ENCODE measurements around the gene PHPT1. TPM values are rescaled to one million over a fixed set of nuclear protein-coding genes. Genes with fewer than 3 reads are reported as not detected.
A peak's percentile ranks its signal among the peaks of the same experiment; 100 is the strongest.
"Not testable (repeated sequence)": the region's sequence is repeated elsewhere in the genome, so short reads cannot be mapped to it uniquely, and the experiment has no call there.

The PHPT1 gene
- total RNA-seq, 2 donors from 2014 or later: 129 to 167 TPM

DNA sequence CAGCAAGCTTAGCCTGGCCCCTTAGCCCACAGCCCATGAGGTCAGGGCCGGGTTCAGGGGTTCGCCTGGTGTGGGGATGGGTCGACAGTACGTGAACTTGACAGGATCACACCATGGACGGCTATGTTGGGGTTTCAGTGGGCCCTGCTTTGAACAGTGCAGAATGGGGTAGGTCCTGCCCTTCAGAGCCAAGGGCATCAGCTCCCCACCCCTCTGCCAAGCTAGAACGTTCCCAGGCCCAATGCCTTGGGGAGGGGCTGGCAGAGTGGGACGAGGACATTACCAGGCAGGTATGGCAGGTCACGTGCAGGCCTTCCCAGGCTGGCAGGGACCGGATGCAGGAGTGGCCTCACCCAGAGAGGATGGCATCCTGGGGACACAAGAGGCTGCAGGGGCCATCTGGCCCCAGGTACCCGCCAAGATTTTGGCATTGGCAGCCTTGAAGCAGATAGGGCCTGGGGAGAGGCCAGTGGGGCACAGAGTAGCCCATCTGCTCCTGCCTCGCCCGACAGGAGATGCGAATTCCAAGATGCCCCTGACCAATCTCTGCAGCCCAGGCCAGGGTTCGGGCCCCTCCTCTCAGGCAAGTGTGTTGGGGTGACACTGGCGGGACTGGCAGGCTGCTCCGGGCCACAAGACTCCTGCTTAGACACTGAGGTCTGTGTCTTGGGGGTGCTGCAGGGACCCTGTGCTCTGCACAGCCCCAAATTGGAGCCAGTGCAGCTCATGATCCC, 7.4 kb upstream of the PHPT1 start:
- not testable (repeated sequence) for H3K9me3 Mint-ChIP-seq; DNase-seq (ENCODE audit: low spot score in 2 of 2); H3K36me3 Mint-ChIP-seq; H3K27ac Mint-ChIP-seq; ATAC-seq

GRCh38 chr9:136842380-136842948, 6.7 kb upstream of the PHPT1 start, which contains the start of gene AJM1:
Gene AJM1, plus strand, starts transcription at chr9:136842478. Its CDS starts 1,937 bp downstream, at chr9:136844415.
- not testable (repeated sequence) for H3K9me3 Mint-ChIP-seq, H3K27ac Mint-ChIP-seq, H3K36me3 Mint-ChIP-seq
- ATAC-seq (peak; percentile 75 to 78), DNase-seq (ENCODE audit: low spot score in 2 of 2) (peak; percentile 77 to 83)

GRCh38 chr9:136843159-136843800, 5.9 kb upstream of the PHPT1 start:
- H3K9me3 Mint-ChIP-seq; DNase-seq (ENCODE audit: low spot score in 2 of 2); ATAC-seq; H3K27ac Mint-ChIP-seq: not testable (repeated sequence)
- H3K36me3 Mint-ChIP-seq: peaks cover 8 to 14% of the 10 kb centered on the region in 2 donors

GRCh38 chr9:136843801-136844740, 5.1 kb upstream of the PHPT1 start:
- not testable (repeated sequence) for H3K27ac Mint-ChIP-seq, H3K9me3 Mint-ChIP-seq
- ATAC-seq (peak; percentile 21 to 25), DNase-seq (ENCODE audit: low spot score in 2 of 2) (peak in 1 of 2 donors; percentile 78)
- H3K36me3 Mint-ChIP-seq: peaks cover 8 to 14% of the 10 kb centered on the region in 2 donors

GRCh38 chr9:136844761-136845464, 4.3 kb upstream of the PHPT1 start:
- no peak overlapping the region for H3K27ac Mint-ChIP-seq
- no peaks in the 10 kb centered on the region for H3K9me3 Mint-ChIP-seq
- DNase-seq (ENCODE audit: low spot score in 2 of 2): no peak
- H3K36me3 Mint-ChIP-seq: peaks cover 11% of the 10 kb centered on the region in 2 donors
- no peak for ATAC-seq

GRCh38 chr9:136845465-136846260, 3.5 kb upstream of the PHPT1 start:
- Mint-ChIP-seq H3K27ac (no peak overlapping the region), H3K36me3 (peaks cover 8 to 19% of the 10 kb centered on the region in 2 donors), H3K9me3 (no peaks in the 10 kb centered on the region)
- DNase-seq (ENCODE audit: low spot score in 2 of 2) (no peak), ATAC-seq (no peak)

- Mint-ChIP-seq H3K36me3 (peaks cover 8 to 23% of the 10 kb centered on the region in 2 donors), H3K27ac (no peak overlapping the region), H3K9me3 (no peaks in the 10 kb centered on the region)
- ATAC-seq: no peak
- DNase-seq (ENCODE audit: low spot score in 2 of 2): peak in 1 of 2 donors; percentile 45
Measured at GRCh38 chr9:136846376-136847087, 2.7 kb upstream of the PHPT1 start.

DNA sequence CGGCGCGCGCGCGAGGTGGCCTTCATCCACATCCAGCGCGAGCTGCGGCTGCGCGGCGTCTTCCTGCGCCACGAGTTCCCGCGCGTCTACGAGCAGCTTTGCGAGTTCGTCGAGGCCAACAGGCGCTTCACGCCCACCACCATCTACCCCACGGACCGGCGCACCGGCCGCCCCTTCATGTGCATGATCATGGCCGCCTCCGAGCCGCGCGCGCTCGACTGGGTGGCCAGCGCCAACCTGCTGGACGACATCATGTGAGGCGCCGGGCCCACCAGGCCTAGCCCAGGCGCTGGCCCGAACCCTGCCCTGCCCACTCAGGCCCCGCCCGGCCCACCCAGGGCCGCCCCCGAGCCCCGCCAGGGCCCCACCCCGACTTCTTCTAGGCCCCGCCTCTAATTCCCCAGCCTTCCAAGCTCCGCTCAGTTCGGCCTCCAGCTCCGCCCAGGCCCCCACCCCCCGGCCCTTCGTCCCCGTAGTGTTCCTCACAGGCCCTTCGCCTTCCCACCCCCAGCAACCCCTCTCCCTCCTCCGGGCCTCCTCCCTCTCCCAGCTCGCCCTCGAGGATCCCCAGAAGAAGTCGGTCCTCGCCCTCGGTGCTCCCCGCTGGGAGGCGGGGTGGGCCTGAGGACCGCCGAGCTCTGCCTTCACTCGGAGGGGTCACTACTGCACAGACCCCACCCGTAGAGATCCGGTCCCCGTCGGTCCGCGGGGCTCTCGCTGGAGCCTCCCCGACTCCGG, 2.0 kb upstream of the PHPT1 start:
- no peaks in the 10 kb centered on the region for H3K9me3 Mint-ChIP-seq
- H3K27ac Mint-ChIP-seq: peak overlapping the region; percentile 65 to 81
- ATAC-seq: peak in 1 of 2 donors; percentile 12
- peaks cover 8 to 23% of the 10 kb centered on the region in 2 donors for H3K36me3 Mint-ChIP-seq
- DNase-seq (ENCODE audit: low spot score in 2 of 2): no peak

GRCh38 chr9:136847826-136848392, 1.3 kb upstream of the PHPT1 start:
- ATAC-seq (peak; percentile 22 to 56), DNase-seq (ENCODE audit: low spot score in 2 of 2) (peak in 1 of 2 donors; percentile 91)
- H3K27ac Mint-ChIP-seq: peak overlapping the region; percentile 68 to 81
- peaks cover 8 to 23% of the 10 kb centered on the region in 2 donors for H3K36me3 Mint-ChIP-seq
- H3K9me3 Mint-ChIP-seq: no peaks in the 10 kb centered on the region

GRCh38 chr9:136848393-136849037, 694 bp upstream of the PHPT1 start:
- H3K36me3 Mint-ChIP-seq: peaks cover 8 to 23% of the 10 kb centered on the region in 2 donors
- ATAC-seq (peak; percentile 2 to 6), DNase-seq (ENCODE audit: low spot score in 2 of 2) (peak in 1 of 2 donors; percentile 56)
- H3K27ac Mint-ChIP-seq: peak overlapping the region; percentile 81 to 84
- no peaks in the 10 kb centered on the region for H3K9me3 Mint-ChIP-seq

DNA sequence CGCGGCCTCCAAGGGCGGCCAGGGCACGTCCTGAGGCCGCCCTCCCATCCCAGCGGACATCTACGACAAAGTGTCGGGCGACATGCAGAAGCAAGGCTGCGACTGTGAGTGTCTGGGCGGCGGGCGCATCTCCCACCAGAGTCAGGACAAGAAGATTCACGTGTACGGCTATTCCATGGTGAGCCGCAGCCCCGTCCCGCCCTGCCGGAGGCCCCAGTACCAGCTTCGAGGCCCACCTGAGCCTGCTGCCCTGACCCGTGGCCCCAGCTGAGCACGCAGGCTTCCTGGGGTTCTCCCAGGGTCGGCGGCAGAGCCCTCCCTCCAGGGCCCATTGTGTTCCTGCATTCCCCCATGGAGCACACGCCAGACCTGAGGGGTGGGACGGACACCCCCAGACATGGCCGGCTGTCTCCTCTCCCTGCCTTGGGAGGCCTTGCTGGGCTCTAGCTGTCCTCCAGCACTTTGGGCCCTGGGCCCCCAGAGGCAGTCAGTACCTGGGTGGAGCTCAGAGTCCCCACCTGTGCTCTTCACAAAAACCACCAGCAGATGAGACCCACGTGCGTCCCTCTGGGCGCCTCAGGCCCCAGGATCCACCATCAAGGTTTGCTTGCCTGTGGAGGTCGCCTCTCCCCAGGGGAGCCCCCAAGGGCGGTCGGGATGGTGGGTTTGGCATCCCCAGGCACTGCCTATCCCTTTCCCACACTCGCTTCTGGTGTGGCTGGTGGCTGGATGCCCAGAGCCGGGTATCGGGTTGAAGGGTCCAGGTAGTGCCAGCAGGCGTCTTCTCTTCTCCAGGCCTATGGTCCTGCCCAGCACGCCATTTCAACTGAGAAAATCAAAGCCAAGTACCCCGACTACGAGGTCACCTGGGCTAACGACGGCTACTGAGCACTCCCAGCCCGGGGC, 1.0 kb downstream of the PHPT1 start:
- Mint-ChIP-seq H3K27ac (peak overlapping the region; percentile 68 to 81), H3K36me3 (peaks cover 8 to 23% of the 10 kb centered on the region in 2 donors), H3K9me3 (no peaks in the 10 kb centered on the region)
- ATAC-seq (no peak), DNase-seq (ENCODE audit: low spot score in 2 of 2) (no peak)
